Left hindlimb (tissue), 1 donor: ENCODE measurements around the gene UGT2A3.
"Not testable (repeated sequence)": the region's sequence is repeated elsewhere in the genome, so short reads cannot be mapped to it uniquely, and the experiment has no call there.

ENCODE experiments used
- DNase-seq: peaks from one replicate; pipeline ENCODE4 v3.0.0-alpha.2; 2018

UGT2A3 gene

GRCh38 chr4:68951078-68951805, at the start of gene UGT2A3:
UGT2A3 (minus strand) TSS chr4:68951804; CDS start chr4:68951760, 44 bp downstream.
- DNase-seq = no peak

DNA sequence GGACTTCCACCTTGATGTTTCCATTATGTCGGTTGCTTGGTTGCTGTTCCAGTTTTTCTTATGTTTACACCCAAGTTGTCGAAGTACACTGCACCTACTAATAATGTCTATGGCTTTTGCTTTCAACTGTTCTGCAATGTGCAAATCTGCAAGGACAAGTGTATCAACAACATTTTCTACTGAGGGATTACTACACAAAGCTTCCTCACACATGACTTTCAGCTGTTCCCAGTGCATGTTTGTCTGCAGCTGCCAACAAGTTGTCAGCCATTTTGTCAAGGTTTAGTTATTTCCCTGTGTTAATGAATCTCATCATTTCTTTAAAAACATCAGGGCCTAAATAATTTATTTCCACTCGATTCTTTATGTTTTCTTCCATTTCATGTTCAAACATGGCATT, 45.4 kb upstream of the UGT2A3 start:
- no peak for DNase-seq

DNA sequence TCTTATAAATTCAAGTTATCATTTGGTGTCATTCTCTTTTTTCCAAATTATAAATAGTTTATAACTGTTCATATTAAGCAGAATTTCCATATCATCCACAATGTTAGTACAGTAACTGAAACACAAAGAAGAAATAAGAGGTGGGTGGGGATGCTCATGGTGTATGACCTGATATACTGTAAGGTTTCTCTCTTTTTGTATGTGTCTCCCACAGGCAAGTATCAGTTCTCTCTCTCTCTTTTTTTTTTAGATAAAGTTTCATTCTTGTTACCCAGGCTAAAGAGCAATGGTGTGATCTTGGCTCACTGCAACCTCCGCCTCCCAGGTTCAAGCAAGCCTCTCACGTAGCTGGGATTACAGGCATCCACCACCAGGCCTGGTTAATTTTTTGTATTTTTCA, 43.7 kb upstream of the UGT2A3 start:
- no peak for DNase-seq

DNA sequence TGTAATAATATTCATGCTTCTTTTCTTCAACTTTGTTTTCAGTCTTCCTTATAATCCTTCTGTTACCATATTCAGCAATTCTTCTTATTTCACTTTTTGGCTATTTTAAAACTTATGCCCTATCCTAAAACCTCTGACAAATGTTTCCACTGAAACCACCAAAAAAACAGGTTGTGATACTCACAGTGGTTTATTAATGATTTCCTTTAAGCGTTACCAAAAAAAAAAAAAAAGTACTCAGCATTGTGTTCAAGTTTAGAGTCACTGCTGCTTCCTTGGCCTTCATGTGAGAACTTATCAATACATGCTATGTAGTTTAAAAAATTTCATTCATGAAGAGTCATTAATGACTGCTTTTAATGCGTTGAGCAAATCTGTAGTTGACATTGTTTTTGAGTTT, 35.4 kb upstream of the UGT2A3 start:
- no peak for DNase-seq

GRCh38 chr4:68985442-68985841, 33.8 kb upstream of the UGT2A3 start:
- DNase-seq = no peak

DNA sequence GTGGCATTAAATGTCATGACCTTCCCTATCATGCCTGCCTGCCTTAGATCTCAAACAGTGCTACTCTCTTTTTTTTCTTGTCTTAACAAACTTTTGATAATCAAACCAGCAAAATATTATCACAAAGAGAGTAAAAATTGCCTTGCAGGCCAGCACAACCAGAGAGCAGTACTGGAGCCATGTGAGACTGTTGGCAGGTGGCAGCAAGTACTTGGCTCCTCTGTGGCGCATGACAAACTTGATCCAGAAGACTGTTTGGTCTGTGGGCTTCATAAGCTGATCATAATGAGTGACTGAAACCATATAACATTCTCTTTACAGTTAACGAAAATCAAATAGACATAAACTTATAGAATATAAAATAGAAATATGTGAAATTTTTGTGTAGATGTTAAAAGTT, 33.3 kb upstream of the UGT2A3 start:
- DNase-seq = no peak

DNA sequence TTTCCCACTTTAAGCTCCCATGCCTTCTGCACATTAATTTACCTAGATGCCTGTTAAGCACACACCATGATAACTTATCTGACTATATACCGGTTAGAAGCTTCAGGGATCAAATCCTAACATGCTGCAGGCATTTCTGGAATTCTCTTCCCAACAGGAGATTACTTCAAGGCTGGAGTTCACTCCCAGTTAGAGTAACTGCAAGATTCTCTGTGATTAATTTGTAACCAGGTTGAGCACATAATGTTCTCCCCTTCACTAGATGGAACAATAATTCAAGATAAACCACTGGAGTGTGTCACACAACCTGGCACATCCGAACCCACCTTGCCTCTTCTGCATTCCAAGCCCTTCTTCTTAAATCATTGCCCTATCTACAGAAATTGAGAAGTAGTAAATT, 11.8 kb upstream of the UGT2A3 start:
- DNase-seq = no peak

DNA sequence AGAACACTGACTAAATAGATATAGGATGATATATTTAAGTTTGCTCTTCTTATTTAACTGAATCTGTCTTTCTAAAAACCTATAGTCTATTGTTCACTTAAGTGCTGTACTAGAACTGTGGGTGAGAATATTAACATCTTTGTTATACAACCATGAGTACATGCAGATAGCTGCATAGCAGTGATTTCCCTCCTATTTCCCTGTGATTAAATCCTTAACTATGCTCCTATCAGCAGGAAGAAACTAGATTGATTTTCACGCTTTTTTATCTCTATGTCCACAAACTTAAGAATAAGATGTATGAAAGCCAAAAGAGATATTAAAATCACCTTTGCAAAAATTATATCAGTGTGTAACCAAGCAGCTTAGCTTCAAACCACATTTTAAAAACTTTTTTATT, 11.3 kb upstream of the UGT2A3 start:
- no peak for DNase-seq

- DNase-seq = no peak
Observed at GRCh38 chr4:68960294-68961163, 8.9 kb upstream of the UGT2A3 start.

DNA sequence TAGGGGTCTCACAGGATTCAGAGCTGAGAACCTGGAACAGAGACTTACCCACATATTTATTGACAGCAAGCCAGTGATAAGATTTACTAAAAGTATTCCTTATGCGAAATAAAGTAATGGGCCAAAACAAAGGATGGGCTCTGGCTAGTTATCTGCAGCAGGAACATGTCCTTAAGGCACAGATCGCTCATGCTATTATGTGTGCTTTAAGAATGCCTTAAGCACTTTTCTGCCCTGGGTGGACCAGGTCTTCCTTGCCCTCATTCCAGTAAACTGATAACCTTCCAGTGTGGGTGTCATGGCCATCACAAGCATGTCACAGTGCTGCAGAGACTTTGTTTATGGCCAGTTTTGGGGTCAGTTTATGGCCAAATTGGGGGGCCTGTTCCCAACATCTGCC, 7.5 kb upstream of the UGT2A3 start:
- not testable (repeated sequence) for DNase-seq

DNA sequence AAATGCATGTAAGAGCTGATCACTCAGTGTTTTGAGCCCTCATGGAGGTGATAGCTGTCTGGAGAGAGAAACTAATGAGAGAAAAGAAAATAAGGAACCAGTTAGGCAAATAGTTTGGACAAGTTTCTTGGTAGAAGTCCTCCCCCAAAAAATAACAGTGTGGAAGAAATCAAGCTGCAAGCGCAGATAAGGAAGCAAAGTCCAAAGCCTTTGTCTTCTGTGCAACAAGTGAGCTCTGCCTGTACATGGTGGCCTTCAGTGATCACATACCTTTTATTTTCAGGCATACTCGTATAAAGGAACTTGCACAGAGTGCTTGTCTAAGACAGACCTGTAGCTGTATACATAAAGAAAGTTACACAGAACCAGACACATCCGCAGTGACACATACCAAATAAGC, 2.5 kb upstream of the UGT2A3 start:
- DNase-seq = no peak

DNA sequence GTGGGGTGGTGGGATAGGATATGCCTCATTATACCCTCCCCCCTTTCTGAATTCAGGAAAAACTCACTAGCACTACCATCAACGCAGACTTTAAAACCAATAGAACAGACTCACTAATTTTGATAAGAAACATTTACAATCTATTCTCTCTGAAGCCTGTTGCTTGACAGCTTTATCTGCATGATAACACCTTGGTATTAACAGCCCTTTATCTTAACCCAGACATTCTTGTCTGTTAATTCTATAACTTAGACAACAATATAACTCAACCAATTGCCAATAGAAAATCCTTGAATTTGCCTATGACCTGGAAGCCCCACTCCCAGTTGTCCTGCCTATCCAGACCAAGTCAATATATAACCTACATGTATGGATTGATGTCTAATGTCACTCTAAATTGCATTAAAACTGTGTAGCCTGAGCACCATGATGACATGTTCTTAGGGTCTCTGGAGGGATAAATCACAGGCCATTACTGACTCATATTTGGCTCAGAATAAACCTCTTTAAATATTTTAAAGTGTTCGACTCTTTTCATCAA, 1.5 kb upstream of the UGT2A3 start:
- no peak for DNase-seq

DNA sequence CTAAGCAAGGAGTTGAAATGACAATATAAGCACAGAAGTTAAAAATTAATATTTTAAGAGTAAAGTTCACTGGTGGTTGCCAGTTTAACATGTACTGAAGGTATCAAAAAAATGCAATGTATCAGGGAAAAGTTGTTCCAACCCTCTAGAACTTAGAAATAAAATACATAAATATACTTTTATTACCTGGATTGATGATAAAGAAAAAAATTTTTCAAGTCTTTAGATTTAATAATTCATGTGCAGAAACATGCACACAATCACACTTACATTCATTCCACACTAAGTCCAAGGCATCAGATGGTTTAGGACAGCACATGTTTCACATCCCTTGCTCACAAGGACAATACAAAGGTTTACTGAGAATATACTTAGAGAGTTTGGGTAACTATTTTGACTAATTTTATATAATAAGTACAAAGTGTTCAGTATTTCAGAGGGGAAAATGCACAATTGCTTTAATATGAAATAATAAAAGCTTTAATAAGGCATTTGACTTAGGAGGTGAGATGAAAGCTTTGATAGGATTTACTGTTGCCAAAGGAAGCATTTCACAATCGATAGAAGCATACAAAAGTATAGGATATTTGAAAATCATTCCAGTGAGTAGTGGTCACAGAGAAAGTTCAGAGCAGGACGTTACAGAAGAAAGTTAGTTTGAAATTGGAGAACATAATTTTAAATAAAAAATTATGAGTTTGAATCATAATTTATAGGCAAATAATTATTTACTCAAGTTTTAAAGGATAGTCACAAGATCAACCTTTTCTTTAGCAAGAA, 392 bp upstream of the UGT2A3 start:
- DNase-seq = no peak

DNA sequence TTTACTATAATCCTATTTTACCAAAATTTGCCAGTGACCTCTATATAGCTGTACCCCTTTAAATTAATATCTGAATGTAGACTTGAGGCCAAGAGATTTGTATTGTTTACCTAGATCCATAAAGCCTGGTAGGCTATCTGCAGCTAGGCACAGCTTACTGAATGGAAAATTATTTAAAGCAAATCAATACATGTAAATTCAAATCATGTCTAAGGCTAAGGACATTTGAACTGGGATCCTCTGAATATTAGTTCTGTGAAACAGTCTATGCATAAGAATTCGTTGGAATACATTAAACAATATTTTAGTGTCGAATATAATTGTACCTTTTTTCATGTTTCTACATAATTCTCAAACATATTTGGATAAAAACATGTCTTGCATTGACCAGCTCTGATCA, 1.6 kb downstream of the UGT2A3 start:
- no peak for DNase-seq

DNA sequence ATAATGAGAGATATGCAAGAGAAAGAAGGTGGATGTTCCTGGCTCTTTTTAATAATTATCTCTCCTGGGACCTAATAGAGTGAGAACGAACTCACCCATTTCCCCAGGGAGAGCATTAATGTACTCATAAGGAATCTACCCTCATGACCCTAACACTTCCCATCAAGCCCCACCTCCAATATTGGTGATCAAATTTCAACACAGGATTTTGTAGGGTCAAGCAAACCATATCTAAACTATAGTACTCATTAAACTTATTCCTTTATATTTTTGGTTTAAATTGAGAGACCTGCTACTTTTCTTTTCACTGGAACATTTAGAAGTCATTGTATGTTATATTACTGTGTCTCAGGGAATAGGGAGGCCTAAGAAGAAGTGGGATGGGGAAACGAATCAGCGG, 2.6 kb downstream of the UGT2A3 start:
- no peak for DNase-seq

DNA sequence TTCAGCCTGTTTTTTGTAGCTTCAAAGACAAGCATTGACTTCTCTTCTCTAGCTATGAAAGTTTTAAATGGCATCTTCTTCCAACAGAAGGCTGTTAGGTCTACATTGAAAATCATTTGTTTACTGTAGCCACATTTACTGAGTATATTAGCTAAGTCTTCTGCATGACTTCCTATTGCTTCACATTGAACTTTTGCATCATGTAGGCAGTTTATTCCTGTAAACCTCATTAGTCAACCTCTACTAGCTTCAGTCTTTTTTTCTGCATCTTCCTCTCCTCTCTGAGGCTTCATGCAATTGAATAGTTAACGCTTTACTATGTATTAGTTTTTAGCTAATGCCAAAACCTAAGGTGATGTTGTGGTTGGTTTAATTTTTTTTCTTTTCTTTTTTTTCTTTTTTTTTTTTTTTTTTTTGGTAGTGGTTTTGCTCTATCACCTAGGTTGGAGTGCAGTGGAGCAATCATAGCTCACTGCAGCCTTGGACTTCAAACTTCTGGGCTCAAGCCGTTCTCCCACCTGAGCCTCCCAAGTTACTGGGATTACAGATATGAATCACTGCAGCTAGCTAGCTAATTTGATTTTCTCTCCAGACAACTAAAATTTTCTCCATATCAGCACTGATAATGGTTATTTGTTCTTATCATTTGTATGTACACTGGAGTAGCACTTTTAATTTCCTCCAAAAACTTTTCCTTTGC, 3.4 kb downstream of the UGT2A3 start:
- no peak for DNase-seq

DNA sequence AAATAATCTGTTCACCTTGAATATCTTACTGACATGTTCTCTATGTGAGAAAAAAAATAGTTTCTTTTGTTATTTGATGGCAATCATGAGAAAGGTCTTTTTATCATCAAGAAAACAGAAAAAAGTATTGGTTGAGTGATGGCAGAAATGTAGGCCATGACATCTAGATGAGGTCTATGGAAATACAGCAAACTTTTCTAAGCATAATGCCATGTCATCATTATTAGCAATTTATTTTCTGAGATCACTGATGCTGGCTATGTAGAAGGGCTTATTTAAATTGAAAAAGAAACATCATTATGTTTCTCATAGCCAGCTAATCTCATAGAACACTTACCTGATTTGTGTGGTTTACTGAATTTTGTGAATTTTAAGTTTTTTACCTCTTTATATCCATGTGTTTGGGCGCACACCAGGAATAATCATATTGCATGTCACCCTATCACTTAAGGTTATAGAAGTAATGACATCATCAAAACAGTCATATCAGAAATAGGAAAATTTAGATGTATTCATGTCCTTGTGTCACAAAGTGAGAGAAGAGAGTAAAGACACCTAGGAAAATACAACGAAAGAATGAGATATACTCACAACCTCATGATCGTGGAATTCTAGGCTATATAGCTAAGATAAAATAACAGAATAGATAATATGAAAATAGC, 22.4 kb downstream of the UGT2A3 start:
- no peak for DNase-seq

GRCh38 chr4:68927165-68927564, 24.4 kb downstream of the UGT2A3 start:
- no peak for DNase-seq

GRCh38 chr4:68922202-68922601, 29.4 kb downstream of the UGT2A3 start:
- not testable (repeated sequence) for DNase-seq

DNA sequence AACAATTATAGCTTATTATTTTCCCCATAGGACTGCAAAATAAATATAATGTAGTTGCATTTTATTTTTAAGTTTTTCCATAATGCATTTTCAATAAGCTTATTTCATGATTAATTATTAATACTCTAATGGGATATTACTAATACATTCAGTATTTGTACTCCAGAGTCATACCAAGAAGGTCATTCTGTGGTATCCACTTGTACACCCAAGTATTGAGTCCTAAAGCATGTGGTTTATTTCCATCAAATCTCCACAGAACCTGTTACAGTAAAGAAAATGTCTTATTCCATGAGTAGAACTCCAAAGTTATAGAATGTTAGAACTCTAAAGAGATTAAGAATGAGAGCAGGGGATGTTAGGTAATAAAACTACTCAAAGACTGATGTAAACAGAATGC, 30.6 kb downstream of the UGT2A3 start:
- DNase-seq = no peak

DNA sequence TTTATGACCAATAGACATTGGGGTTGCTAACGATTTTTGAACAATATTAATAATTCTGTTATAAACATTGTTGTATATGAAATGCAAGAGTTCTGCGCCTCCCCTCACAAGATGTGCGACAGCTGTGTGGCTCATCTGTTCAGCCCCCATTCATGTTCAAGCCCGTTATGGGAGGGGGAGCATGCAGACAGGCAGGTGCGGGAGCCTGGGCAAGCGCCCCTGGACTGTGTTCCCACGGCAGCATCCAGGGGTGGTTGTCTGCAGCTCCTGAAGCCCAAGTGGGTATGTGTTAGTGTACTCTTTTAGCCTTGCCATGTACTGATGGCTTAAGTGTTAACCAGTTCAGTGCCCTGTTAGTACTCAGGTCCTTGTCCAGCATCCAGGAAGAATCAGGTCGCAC, 34.6 kb downstream of the UGT2A3 start:
- DNase-seq = no peak

GRCh38 chr4:68912807-68913206, 38.8 kb downstream of the UGT2A3 start:
- DNase-seq = no peak
